DMS79 treated with DMSO at 0.1 percent for 48 hours (cell line): ENCODE measurements around the gene HIGD2B.
"Not testable (repeated sequence)": the region's sequence is repeated elsewhere in the genome, so short reads cannot be mapped to it uniquely, and the experiment has no call there.

Source experiments
- DNase-seq: peaks from one replicate; lab custom pipeline; 2025; lab: John Stamatoyannopoulos, UW

Gene HIGD2B

DNA sequence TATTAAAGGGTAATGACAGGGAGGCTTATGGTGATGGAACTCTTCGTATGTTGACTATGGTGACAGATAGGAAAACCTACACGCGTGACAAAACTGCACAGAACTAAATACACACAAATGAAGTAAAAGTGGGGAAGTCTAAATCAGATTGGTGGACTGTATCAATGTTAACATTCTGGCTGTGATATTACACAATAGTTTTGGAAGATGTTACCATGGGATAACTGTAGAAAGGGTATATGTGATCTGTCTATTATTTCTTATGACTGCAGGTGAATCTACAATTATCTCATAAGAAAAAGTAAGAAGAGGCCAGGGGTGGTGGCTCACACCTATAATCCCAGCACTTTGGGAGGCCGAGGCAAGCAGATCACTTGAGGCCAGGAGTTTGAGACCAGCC is 9.1 kb downstream of the HIGD2B start:
- no peak for DNase-seq

- DNase-seq, result no peak
Observed at GRCh38 chr15:72671525-72671924, 14.5 kb downstream of the HIGD2B start.

- DNase-seq, result not testable (repeated sequence)
Observed at GRCh38 chr15:72670656-72671352, 15.2 kb downstream of the HIGD2B start.

DNA sequence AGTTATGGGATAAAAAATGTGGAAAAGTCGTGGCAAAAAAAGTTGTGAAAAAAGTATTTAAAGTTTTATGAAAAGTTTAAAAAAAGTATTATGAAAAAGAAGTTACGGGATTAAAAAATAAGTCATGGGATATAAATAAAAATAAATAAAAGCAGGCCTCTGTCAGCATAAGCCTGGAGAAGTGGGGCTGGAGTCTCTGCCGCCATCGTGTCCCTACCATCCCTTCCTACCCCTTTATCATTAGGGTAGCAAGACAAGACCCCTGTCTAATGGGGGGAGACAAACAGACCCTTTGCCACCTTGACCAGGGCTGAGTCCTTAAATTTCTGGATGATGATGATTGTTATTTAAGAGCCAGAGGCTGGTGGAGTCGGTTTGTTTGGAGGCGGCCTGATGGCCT is 16.2 kb downstream of the HIGD2B start:
- not testable (repeated sequence) for DNase-seq

- not testable (repeated sequence) for DNase-seq
Observed at GRCh38 chr15:72665706-72666105, 20.3 kb downstream of the HIGD2B start.

DNA sequence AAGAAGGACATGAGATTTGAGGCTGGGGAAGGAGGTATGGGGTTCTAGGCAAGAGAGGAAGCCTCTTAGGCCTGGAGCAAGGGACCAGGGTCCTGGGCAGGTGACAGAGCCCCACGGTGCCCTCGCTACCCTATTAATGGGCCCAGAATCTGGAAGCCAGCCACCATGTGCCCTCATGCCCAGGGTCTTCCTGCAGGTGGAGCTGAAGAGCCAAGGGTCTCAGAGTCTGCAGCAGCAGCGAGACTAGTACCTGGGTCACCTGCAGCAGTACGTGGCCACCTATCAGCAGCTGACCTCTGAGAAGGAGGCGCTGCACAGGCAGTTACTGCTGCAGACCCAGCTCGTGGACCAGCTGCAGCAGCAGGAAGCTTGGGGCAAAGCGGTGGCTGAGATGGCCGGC is 22.1 kb downstream of the HIGD2B start:
- DNase-seq, result not testable (repeated sequence)

GRCh38 chr15:72661081-72661480 is 24.9 kb downstream of the HIGD2B start:
- not testable (repeated sequence) for DNase-seq

GRCh38 chr15:72656014-72656413 is 30.0 kb downstream of the HIGD2B start:
- DNase-seq, result not testable (repeated sequence)

DNA sequence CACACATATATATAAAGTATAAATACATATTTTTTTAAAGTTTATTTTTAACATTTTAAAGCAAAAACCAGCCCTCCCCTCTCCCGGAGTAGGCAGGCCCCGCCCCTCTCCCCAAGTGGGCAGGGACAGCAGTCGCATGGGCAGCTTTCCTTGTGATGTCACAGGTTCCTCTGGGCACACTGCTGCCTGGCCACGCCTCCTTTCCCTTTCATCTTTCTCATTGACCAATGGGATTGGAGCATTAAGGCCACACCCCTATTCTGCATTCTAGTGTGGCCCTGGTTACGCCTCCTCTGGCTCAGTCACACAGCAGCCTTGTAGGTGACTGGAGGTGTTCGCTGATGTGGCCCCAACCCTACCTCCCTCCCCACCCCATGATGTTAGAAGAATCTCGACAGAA is 31.6 kb downstream of the HIGD2B start, which contains the start of gene GOLGA6B:
Gene GOLGA6B (plus strand): TSS at position 301 of the 400 bp plus-strand sequence. CDS start 41 bp downstream, at position 342.
- not testable (repeated sequence) for DNase-seq

GRCh38 chr15:72648631-72649253 is 37.2 kb downstream of the HIGD2B start:
- DNase-seq, result not testable (repeated sequence)

DNA sequence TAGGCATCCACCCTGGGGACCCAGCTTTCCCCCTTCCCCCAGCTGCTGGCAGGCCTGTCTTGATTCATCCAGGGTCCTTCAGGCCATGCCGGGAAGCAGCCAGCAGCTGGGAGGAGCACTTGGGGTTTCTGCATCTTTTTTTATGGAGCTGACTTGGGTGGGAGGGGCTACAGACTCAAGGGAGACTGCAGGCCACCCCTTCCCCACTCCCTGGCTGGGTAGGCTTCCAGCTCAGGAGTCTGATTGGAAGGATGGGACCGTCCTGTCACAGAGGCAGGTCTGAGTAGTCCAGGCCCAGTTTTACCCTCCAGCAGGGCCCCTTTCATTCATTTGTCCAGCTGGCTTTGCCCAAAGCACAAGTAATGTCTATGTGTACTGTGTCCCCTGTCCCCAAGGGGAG is 43.7 kb downstream of the HIGD2B start:
- not testable (repeated sequence) for DNase-seq

GRCh38 chr15:72639759-72640483 is 46.1 kb downstream of the HIGD2B start:
- DNase-seq, result not testable (repeated sequence)

GRCh38 chr15:72636519-72637282 is 49.3 kb downstream of the HIGD2B start:
- DNase-seq, result not testable (repeated sequence)

GRCh38 chr15:72629068-72629570 is 56.9 kb downstream of the HIGD2B start:
- not testable (repeated sequence) for DNase-seq

DNA sequence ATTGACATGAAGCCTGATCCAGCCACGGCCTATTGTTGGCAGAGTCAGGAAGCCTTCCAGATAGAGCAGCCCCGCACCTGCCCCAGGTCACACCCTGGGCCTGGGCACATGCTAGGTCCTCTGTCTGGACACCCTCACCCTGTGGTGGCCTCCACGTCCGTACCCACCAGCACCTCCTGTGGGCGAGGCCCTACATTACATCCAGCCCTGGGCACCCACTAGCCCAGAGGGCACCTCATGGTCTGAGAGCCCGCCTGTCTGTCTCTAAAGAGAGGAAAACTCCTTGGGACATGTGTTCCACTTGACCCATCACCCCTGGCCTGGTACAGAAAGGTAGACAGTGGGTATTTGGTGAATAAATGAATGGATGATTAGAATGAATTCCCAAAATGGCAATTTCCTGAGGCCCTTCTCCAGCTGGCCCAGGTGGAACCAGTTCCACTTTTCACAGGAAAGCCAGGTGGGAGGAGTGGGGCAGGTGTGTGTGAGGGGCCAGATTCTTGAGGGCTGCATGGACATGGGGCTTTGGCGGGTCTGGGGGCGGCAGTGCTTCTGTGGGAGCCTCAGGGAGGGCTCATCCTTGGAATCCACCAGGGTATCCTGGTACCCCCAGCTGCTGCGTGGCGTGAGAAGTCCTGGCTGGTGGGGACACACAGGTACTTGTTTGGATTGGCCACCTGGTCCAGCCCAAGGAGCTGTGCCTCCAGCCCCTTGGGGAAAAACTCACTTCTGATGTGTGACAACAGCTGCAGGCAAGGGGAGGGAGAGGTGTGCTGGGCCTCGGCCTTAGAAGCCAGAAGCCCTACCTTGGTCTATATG is 57.5 kb downstream of the HIGD2B start:
- not testable (repeated sequence) for DNase-seq

DNA sequence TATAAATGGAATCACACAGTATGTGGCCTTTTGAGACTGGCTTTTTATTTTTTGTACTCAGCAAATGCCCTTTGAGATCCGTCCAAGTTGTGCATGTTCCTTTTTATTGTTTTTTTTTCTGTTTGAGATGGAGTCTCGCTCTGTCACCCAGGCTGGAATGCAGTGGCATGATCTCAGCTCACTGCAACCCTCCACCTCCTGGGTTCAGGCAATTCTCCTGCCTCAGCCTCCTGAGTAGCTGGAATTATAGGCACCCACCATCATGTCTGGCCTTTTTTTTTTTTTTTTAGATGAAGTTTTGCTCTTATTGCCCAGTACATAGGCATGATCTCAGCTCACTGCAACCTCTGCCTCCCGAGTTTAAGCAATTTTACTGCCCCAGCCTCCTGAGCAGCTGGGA is 59.8 kb downstream of the HIGD2B start:
- DNase-seq, result not testable (repeated sequence)
